GM12878 (cell line): Measurements from ENCODE around the gene EHBP1. TPM values are rescaled to one million over a fixed set of nuclear protein-coding genes. Genes with fewer than 3 reads are reported as not detected.

Source experiments
- ATAC-seq: fragments of 200-7000 bp; cut with Tn5 transposase; 3 replicates; pipeline ENCODE4 v1.9.1; 2020; ENCODE audit warnings: mild to moderate bottlenecking, moderate library complexity
- BruUV-seq: library from RNA; stranded (reverse); fragments of 400-500 nt; replicated peaks from 2 replicates; lab custom pipeline; 2021; lab: Mats Ljungman, UMichigan
- CTCF ChIA-PET: fragments of 300-600 bp; sonication (Branson Sonifier 250); formaldehyde crosslinking; extraction: SDS; loops from one replicate; lab custom pipeline; 2021; ENCODE audit warnings: inconsistent platforms; lab: Yijun Ruan, JAX
- POLR2A ChIA-PET: fragments of 350-600 bp; formaldehyde crosslinking; extraction: SDS; loops from one replicate; lab custom pipeline; 2021; ENCODE audit warnings: inconsistent platforms; lab: Charles Lee
- RAD21 ChIA-PET: fragments of 300-600 bp; sonication (Branson Sonifier 250); formaldehyde crosslinking; loops from one replicate; lab custom pipeline; 2023; ENCODE audit warnings: antibody characterized with exemption; ENCODE audit not compliant: unreplicated experiment; lab: Charles Lee
- SMC1A ChIA-PET: fragments of 300-600 bp; sonication (Branson Sonifier 250); formaldehyde crosslinking; loops from one replicate; lab custom pipeline; 2023; ENCODE audit not compliant: unreplicated experiment, uncharacterized antibody; lab: Charles Lee
- DNase-seq: peaks from one replicate; pipeline ENCODE4 v3.0.0-alpha.2; 2011; ENCODE audit warnings: low read depth, low spot score
- FAIRE-seq: peaks from 3 replicates; lab custom pipeline; 2011; peaks lifted over from hg19 to GRCh38; lab: Jason Lieb, UNC
- H2AFZ ChIP-seq: 2 replicates; pipeline ENCODE4 v1.6.0; 2011; ENCODE audit warnings: low read depth, low read length, control low read depth; ENCODE audit not compliant: control insufficient read depth
- H3K27ac ChIP-seq: 2 replicates; pipeline ENCODE4 v1.5.1; 2011; ENCODE audit warnings: control low read depth; ENCODE audit not compliant: control insufficient read depth, insufficient read depth
- H3K27me3 ChIP-seq, 2 experiments: replicated peaks in 1 of 2; 2 replicates each; pipeline versions ENCODE4 v1.6.0 to v1.6.1; 2011; ENCODE audit warnings: low read length in 1 of 2; ENCODE audit not compliant: control insufficient read depth in 2 of 2, insufficient read depth in 2 of 2
- H3K36me3 ChIP-seq, 2 experiments: 2 replicates each; pipeline ENCODE4 v1.5.1; 2011; ENCODE audit warnings: low read length in 1 of 2; ENCODE audit not compliant: control insufficient read depth in 2 of 2, insufficient read depth in 2 of 2
- H3K4me1 ChIP-seq: 2 replicates; pipeline ENCODE4 v1.6.1; 2011; ENCODE audit warnings: mild to moderate bottlenecking, low read length, moderate library complexity, mixed read lengths; ENCODE audit not compliant: control insufficient read depth, insufficient read depth
- H3K4me2 ChIP-seq: 2 replicates; pipeline ENCODE4 v1.6.0; 2011; ENCODE audit warnings: control low read depth; ENCODE audit not compliant: control insufficient read depth, insufficient read depth
- H3K4me3 ChIP-seq: fragments of 200-600 bp; sonication (generic); 2 replicates; pipeline ENCODE4 v1.5.1; 2016
- H3K79me2 ChIP-seq: 2 replicates; pipeline ENCODE4 v1.6.0; 2011; ENCODE audit warnings: low read length; ENCODE audit not compliant: control insufficient read depth, insufficient read depth
- H3K9ac ChIP-seq: 2 replicates; pipeline ENCODE4 v1.8.0; 2011; ENCODE audit warnings: low read length, control low read depth, mixed read lengths; ENCODE audit not compliant: control insufficient read depth, insufficient read depth
- H3K9me3 ChIP-seq: replicated peaks from 3 replicates; pipeline ENCODE4 v1.5.1; 2011; ENCODE audit warnings: mild to moderate bottlenecking, low read length; ENCODE audit not compliant: control insufficient read depth, insufficient read depth
- H4K20me1 ChIP-seq: 2 replicates; pipeline ENCODE4 v1.6.0; 2011; ENCODE audit not compliant: control insufficient read depth, insufficient read depth
- BACH1 ChIP-seq: fragments of 450-650 bp; IDR thresholded peaks from 2 replicates; pipeline ENCODE4 v1.6.1; 2017; ENCODE audit warnings: mild to moderate bottlenecking, borderline replicate concordance
- CREM ChIP-seq: IDR thresholded peaks from 2 replicates; pipeline ENCODE4 v1.6.1; 2014; ENCODE audit warnings: antibody characterized with exemption, low read depth
- IKZF1 ChIP-seq: fragments of 450-650 bp; conservative IDR thresholded peaks from 2 replicates; pipeline ENCODE4 v1.6.1; 2017; ENCODE audit warnings: antibody characterized with exemption, mild to moderate bottlenecking
- KAT2A ChIP-seq: conservative IDR thresholded peaks from 2 replicates; pipeline ENCODE4 v1.6.1; 2011; ENCODE audit warnings: low read depth, low read length; ENCODE audit not compliant: control insufficient read depth
- MTA2 ChIP-seq: fragments of 450-650 bp; IDR thresholded peaks from 2 replicates; pipeline ENCODE4 v1.6.1; 2016; ENCODE audit warnings: low read depth, mild to moderate bottlenecking, moderate library complexity
- NFYA ChIP-seq: IDR thresholded peaks from 2 replicates; pipeline ENCODE4 v1.6.1; 2011; ENCODE audit warnings: low read depth, mild to moderate bottlenecking, low read length, improper control_type of control experiment, borderline replicate concordance
- RFX5 ChIP-seq: IDR thresholded peaks from 2 replicates; pipeline ENCODE4 v1.6.1; 2011; ENCODE audit warnings: low read depth, low read length, improper control_type of control experiment
- TCF7 ChIP-seq: IDR thresholded peaks from 2 replicates; pipeline ENCODE4 v1.6.1; 2014; ENCODE audit warnings: antibody characterized with exemption, borderline replicate concordance
- WGBS: methylation state at CpG from one replicate; pipeline ENCODE4 v1.1.6; 2016; ENCODE audit warnings: low lambda C conversion rate; ENCODE audit not compliant: insufficient replicate concordance, insufficient coverage; ENCODE audit errors: missing lambda C conversion rate; 5-methylcytosine and 5-hydroxymethylcytosine counted together
- in situ Hi-C: fragments of 300-500 bp; cut with MboI; formaldehyde crosslinking; loops from 9 replicates; pipeline ENCODE4 v1.14.3; 2018; ENCODE audit warnings: mixed read lengths
- intact Hi-C: fragments of 100-400 bp; cut with micrococcal nuclease; formaldehyde crosslinking; loops from one replicate; pipeline ENCODE4 v1.14.2; 2022; ENCODE audit not compliant: unreplicated experiment
- polyA plus RNA-seq, 11 experiments: library from polyadenylated mRNA; depleted of rRNA in 4 of 11; unstranded in 6 of 11; stranded (reverse) in 5 of 11; fragments of >200 nt; fragmentation: Nextera tagmentation in 4 of 11; fragmentation: Illumina TruSeq in 1 of 11; extraction: Ambion mirVana in 4 of 11; extraction: Trizol in 1 of 11; gene quantifications; 1 replicate in 1 of 11; 2 replicates in 10 of 11; pipeline versions ENCODE4 v1.2.1 to v1.2.3, GENCODE V29; 2011 to 2016; ENCODE audit warnings: inconsistent platforms in 2 of 11, missing spikeins in 2 of 11, low read depth in 1 of 11
- total RNA-seq, 4 experiments: library from RNA; depleted of rRNA in 3 of 4; stranded (reverse); fragments of >200 nt in 3 of 4; fragmentation: Illumina TruSeq in 1 of 4; extraction: Trizol in 1 of 4; gene quantifications; 2 replicates each; pipeline versions ENCODE4 v1.2.1 to v1.2.3, GENCODE V29; 2013 to 2021
- TF ChIP-seq, protein P1 (sequence below): IDR thresholded peaks from 2 replicates; pipeline ENCODE4 v1.6.1; 2012; ENCODE audit warnings: low read length, inconsistent platforms
- TF ChIP-seq, protein P2 (sequence below): fragments of 450-650 bp; IDR thresholded peaks from 2 replicates; pipeline ENCODE4 v1.6.1; 2016; ENCODE audit warnings: mild to moderate bottlenecking
- TF ChIP-seq, protein P3 (sequence below): IDR thresholded peaks from 2 replicates; pipeline ENCODE4 v1.6.1; 2011; ENCODE audit warnings: mild to moderate bottlenecking, low read depth, low read length, moderate library complexity; ENCODE audit not compliant: insufficient replicate concordance
- TF ChIP-seq, protein P4 (sequence below): IDR thresholded peaks from 2 replicates; pipeline ENCODE4 v1.6.1; 2011; ENCODE audit warnings: low read depth, mild to moderate bottlenecking, low read length, moderate library complexity, borderline replicate concordance; ENCODE audit errors: extremely low read depth
- TF ChIP-seq, protein P5 (sequence below): fragments of 450-650 bp; formaldehyde crosslinking; IDR thresholded peaks from 2 replicates; pipeline ENCODE4 v1.4.0; 2022; ENCODE audit warnings: mild to moderate bottlenecking, moderate library complexity

The EHBP1 gene
- total and polyA plus RNA-seq, 10 of the 15 experiments (the other 5 are each of a cell fraction or from before 2014, with no cell fraction given), result 5.7 to 26.1 (median 13.6) TPM

DNA sequence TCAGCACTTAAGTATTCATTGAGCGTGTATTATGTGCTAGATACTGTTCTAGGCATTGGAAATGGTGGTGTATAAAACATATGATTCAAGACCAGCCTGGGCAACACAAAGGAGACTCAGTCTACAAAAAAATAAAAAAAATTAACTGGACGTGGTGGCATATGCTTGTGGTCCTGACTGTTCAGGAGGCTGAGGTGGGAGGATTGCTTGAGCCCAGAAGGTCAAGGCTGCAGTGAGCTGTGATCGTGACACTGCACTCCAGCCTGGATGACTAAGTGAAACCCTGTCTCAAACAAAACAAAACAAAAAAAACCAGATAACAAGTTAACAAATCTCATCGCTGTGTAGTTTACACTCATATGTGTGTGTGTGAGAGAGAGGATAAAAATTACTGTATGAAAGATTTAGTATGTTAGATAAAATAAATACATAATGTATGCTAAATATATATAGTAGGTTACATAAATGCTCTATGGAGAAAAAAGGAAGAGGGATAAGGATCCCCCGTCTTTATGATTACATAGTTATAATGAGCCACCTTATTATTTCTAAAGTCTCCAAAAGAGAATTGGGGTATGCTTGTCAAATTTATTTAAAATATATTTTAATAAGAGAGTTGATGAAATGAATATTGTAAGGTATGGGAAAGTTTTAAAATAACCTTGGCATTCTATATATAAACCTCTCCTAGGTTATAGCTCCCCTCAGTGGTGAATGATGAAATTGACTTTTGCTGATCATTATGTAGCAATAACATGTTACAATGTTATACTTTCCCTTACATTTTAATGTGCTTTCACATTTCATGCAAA, 69.2 kb downstream of the EHBP1 start (continued):
- TF ChIP-seq BACH1, result no peak

DNA sequence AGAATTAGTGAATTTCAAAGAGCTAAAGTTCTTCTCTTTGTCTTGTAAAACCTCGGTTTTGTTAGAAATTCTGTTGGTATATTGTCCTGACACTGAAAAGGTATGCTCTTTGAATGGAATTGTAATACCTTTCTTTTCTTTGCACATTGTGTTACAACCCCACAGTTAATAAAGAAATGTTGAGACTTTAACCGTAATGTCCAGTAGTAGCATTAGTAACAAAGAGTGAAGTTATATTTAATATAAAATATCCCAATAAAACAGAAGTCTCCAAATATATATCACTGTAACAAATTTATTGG, 69.8 kb downstream of the EHBP1 start:
- in situ Hi-C loops, result no loop called here
- ChIA-PET CTCF (interaction anchor here (0.7 to 7.4 kb wide), 31 partner anchors 8 to 711 kb away, joined by 3 to 249 read pairs (median 4); partner anchors contain the start of gene EHBP1), POLR2A (interaction anchor here (1.2 kb wide), 1 partner anchor 323 kb away, joined by 3 read pairs; no protein-coding TSS in a partner anchor), SMC1A (interaction anchor here (0.7 to 7.3 kb wide), 37 partner anchors 10 to 857 kb away, joined by 3 to 201 read pairs (median 4); partner anchors contain the start of genes EHBP1 and TMEM17), RAD21 (interaction anchor here (1.0 to 12.5 kb wide), 14 partner anchors 10 to 782 kb away, joined by 3 to 183 read pairs (median 4); partner anchors contain the start of genes EHBP1 and TMEM17)
- DNase-seq (no peak), ATAC-seq (no peak), FAIRE-seq (no peak)
- Histone ChIP-seq H3K27ac (no peak overlapping the region), H3K4me3 (no peak overlapping the region), H2AFZ (no peak overlapping the region), H4K20me1 (no peaks in the 10 kb centered on the region), H3K4me1 (no peaks in the 10 kb centered on the region), H3K4me2 (no peak overlapping the region), H3K79me2 (no peaks in the 10 kb centered on the region), H3K27me3 (no peaks in the 10 kb centered on the region), H3K36me3 (no peaks in the 10 kb centered on the region), H3K9me3 (peaks cover 2% of the 10 kb centered on the region; the same call in 1 of the 3 replicates), H3K9ac (no peak overlapping the region)
- no TSS peak for BruUV-seq
- intact Hi-C loops, result loop anchor here (1.0 to 5.0 kb wide), 3 partner anchors 71 to 858 kb away; partner anchors contain the start of gene EHBP1
- 50% methylated on average over 2 of the region's 2 CpGs for WGBS
- TF ChIP-seq CREM (no peak), MTA2 (no peak), TCF7 (no peak), KAT2A (no peak), RFX5 (no peak), NFYA (no peak), IKZF1 (no peak)
- TF ChIP-seq, protein P1, sequence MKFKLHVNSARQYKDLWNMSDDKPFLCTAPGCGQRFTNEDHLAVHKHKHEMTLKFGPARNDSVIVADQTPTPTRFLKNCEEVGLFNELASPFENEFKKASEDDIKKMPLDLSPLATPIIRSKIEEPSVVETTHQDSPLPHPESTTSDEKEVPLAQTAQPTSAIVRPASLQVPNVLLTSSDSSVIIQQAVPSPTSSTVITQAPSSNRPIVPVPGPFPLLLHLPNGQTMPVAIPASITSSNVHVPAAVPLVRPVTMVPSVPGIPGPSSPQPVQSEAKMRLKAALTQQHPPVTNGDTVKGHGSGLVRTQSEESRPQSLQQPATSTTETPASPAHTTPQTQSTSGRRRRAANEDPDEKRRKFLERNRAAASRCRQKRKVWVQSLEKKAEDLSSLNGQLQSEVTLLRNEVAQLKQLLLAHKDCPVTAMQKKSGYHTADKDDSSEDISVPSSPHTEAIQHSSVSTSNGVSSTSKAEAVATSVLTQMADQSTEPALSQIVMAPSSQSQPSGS, result no peak
- TF ChIP-seq, protein P2, sequence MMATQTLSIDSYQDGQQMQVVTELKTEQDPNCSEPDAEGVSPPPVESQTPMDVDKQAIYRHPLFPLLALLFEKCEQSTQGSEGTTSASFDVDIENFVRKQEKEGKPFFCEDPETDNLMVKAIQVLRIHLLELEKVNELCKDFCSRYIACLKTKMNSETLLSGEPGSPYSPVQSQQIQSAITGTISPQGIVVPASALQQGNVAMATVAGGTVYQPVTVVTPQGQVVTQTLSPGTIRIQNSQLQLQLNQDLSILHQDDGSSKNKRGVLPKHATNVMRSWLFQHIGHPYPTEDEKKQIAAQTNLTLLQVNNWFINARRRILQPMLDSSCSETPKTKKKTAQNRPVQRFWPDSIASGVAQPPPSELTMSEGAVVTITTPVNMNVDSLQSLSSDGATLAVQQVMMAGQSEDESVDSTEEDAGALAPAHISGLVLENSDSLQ, result no peak
- TF ChIP-seq, protein P3, sequence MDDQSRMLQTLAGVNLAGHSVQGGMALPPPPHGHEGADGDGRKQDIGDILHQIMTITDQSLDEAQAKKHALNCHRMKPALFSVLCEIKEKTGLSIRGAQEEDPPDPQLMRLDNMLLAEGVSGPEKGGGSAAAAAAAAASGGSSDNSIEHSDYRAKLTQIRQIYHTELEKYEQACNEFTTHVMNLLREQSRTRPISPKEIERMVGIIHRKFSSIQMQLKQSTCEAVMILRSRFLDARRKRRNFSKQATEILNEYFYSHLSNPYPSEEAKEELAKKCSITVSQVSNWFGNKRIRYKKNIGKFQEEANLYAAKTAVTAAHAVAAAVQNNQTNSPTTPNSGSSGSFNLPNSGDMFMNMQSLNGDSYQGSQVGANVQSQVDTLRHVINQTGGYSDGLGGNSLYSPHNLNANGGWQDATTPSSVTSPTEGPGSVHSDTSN, result no peak
- TF ChIP-seq, protein P4, sequence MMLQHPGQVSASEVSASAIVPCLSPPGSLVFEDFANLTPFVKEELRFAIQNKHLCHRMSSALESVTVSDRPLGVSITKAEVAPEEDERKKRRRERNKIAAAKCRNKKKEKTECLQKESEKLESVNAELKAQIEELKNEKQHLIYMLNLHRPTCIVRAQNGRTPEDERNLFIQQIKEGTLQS, result no peak
- TF ChIP-seq, protein P5, sequence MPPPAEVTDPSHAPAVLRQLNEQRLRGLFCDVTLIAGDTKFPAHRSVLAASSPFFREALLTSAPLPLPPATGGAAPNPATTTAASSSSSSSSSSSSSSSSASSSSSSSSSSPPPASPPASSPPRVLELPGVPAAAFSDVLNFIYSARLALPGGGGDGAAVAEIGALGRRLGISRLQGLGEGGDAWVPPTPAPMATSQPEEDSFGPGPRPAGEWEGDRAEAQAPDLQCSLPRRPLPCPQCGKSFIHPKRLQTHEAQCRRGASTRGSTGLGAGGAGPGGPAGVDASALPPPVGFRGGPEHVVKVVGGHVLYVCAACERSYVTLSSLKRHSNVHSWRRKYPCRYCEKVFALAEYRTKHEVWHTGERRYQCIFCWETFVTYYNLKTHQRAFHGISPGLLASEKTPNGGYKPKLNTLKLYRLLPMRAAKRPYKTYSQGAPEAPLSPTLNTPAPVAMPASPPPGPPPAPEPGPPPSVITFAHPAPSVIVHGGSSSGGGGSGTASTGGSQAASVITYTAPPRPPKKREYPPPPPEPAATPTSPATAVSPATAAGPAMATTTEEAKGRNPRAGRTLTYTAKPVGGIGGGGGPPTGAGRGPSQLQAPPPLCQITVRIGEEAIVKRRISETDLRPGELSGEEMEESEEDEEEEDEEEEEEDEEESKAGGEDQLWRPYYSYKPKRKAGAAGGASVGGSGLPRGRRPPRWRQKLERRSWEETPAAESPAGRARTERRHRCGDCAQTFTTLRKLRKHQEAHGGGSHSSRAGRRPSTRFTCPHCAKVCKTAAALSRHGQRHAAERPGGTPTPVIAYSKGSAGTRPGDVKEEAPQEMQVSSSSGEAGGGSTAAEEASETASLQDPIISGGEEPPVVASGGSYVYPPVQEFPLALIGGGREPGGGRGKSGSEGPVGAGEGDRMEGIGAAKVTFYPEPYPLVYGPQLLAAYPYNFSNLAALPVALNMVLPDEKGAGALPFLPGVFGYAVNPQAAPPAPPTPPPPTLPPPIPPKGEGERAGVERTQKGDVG (CRISPR knock-in tag), result no peak
